Muscle layer of colon (tissue), 2 donors: ENCODE measurements around the gene FOXQ1.

Experiments
- H3K27ac ChIP-seq: one replicate; pipeline ENCODE4 v1.7.0; 2013; ENCODE audit warnings: low read depth, mild to moderate bottlenecking, low read length, moderate library complexity
- H3K27me3 ChIP-seq, 2 donors: one replicate each; pipeline ENCODE4 v1.7.0; 2013; ENCODE audit warnings: low read length in 2 of 2, mild to moderate bottlenecking in 2 of 2; ENCODE audit not compliant: insufficient read depth in 2 of 2, control insufficient read depth in 1 of 2
- H3K36me3 ChIP-seq: one replicate; pipeline ENCODE4 v1.7.0; 2013; ENCODE audit warnings: mild to moderate bottlenecking, low read length; ENCODE audit not compliant: insufficient read depth
- H3K4me1 ChIP-seq: one replicate; pipeline ENCODE4 v1.7.0; 2013; ENCODE audit warnings: mild to moderate bottlenecking, low read length; ENCODE audit not compliant: insufficient read depth
- H3K4me3 ChIP-seq, 2 donors: one replicate each; pipeline ENCODE4 v1.7.0; 2013; ENCODE audit warnings: low read length in 2 of 2, low read depth in 1 of 2, mild to moderate bottlenecking in 1 of 2, moderate library complexity in 1 of 2
- H3K9ac ChIP-seq: one replicate; pipeline ENCODE4 v1.7.0; 2013; ENCODE audit warnings: low read length
- H3K9me3 ChIP-seq: one replicate; pipeline ENCODE4 v1.7.0; 2013; ENCODE audit warnings: mild to moderate bottlenecking, low read length
- donor health status: abdominal sarcoma.
- donor health status: Adenocarcinoma of cecum.

The FOXQ1 gene

DNA sequence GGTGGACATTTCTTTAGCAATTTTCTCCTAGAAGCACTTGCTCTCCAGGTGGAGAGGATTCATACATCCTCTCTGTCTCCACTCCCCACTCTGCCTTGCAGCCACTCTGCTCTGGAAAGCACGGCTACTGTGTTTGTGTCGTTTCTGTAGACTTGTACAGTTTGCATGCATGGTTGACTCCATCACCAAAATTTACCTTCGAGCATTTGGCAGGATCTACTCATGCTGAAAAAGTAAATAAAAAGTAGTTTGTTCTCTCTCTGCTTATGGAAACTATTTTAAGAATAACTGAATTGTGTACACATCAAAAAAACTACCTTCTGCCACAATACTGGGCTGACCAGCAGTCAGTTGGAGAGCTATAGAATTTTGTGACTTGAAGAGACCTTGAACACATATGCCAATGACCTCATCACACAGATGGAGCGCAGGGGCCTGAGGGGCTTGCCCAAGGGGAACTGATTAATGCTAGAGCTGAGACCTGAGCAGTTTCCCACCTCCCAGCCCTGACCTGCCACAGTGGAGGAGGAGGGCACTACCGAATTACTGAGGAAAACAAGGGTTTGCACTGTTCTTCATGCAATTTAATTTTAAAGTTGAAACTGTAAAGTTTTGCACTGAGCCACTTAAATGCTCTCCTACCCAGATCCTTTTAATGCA, 33.7 kb upstream of the FOXQ1 start:
- Histone ChIP-seq H3K4me3 (no peak overlapping the region), H3K9ac (no peak overlapping the region)

DNA sequence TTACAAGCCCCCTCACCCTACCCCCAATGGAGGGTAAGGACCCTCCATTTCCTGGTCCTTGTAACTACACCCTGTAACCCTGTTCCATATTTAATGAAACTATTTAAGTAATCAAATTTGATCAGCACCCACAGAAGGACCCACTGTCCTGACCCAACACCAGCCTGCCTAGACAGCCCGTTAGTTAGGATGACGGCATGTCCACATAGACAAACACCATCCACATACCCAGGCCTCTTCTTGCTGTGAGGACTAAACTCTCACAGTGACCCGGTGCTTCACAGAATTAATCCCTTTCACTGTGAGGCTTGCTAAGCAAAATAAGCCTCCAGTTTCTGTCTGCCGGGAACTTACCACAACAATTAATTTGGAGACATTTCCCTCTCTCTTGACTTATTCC, 32.8 kb upstream of the FOXQ1 start:
- Histone ChIP-seq H3K4me1 (no peaks in the 10 kb centered on the region), H3K9ac (no peak overlapping the region), H3K36me3 (no peaks in the 10 kb centered on the region), H3K27ac (no peak overlapping the region), H3K4me3 (no peak overlapping the region), H3K9me3 (no peaks in the 10 kb centered on the region), H3K27me3 (no peaks in the 10 kb centered on the region)

More for the DNA sequence above, 33.7 kb upstream of the FOXQ1 start:
- H3K27me3 ChIP-seq = no peaks in the 10 kb centered on the region
- no peak overlapping the region for H3K27ac ChIP-seq
- H3K4me1 ChIP-seq = no peaks in the 10 kb centered on the region
- no peaks in the 10 kb centered on the region for H3K9me3 ChIP-seq
- no peaks in the 10 kb centered on the region for H3K36me3 ChIP-seq

DNA sequence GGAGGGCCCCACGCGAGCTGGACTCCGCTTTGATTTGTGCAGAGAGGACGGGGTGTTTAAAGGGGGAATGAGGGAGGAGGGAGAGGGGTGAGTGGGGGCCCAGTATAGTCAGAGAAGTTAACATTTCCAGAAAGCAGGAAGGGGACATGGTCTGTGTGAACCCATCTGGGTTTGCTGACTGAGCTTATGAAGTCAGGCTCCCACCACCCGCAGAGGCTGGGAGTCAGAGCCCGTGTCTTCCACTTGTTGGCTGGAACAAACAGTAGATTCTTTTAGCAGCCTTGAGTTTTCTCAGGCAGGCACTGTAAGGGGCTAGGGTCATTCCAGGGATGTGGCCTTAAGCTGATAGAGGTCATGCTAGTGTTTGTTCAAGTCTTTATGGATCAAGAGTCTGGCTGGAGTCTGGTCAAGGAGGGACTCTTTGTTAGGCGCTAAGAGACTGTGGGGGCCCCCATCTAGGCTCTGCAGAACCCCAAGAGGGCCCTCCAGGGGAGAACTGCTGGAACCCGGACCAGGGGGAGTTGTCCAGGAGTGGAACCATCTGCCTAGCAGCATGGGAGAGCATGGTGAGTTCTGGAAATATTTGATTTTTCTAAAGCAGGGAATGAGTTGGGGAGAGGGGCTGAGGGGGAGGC, 31.1 kb upstream of the FOXQ1 start:
- no peaks in the 10 kb centered on the region for H3K9me3 ChIP-seq
- H3K9ac ChIP-seq = no peak overlapping the region
- H3K36me3 ChIP-seq = no peaks in the 10 kb centered on the region
- no peak overlapping the region for H3K27ac ChIP-seq
- no peak overlapping the region for H3K4me3 ChIP-seq
- H3K27me3 ChIP-seq = no peaks in the 10 kb centered on the region
- no peaks in the 10 kb centered on the region for H3K4me1 ChIP-seq

DNA sequence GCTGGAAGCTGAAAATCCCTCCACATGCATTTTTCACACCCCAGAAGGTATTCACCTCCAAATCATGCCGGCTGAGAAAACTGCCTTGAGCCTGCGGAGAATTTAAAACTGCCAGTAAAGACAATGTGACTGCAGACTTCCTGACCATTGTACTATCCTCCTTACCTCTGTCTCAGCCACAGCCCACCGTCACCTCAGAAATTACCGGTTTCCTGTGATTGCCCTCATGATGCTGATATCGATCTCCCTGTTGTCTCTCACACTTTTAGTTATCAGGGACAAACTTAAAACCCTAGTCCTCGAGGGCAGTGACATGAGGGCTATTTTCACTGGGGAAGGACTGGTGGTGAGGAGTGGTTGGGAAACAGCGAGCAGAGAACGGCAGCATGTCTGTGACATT, 30.2 kb upstream of the FOXQ1 start:
- no peaks in the 10 kb centered on the region for H3K36me3 ChIP-seq
- H3K27ac ChIP-seq = no peak overlapping the region
- no peaks in the 10 kb centered on the region for H3K9me3 ChIP-seq
- H3K4me3 ChIP-seq = no peak overlapping the region
- H3K4me1 ChIP-seq = no peaks in the 10 kb centered on the region
- no peak overlapping the region for H3K9ac ChIP-seq
- H3K27me3 ChIP-seq = no peaks in the 10 kb centered on the region

GRCh38 chr6:1283501-1283900, 28.4 kb upstream of the FOXQ1 start:
- no peak overlapping the region for H3K4me3 ChIP-seq
- no peaks in the 10 kb centered on the region for H3K9me3 ChIP-seq
- no peaks in the 10 kb centered on the region for H3K27me3 ChIP-seq
- H3K4me1 ChIP-seq = no peaks in the 10 kb centered on the region
- no peaks in the 10 kb centered on the region for H3K36me3 ChIP-seq
- H3K27ac ChIP-seq = no peak overlapping the region
- H3K9ac ChIP-seq = no peak overlapping the region

GRCh38 chr6:1285556-1285955, 26.3 kb upstream of the FOXQ1 start:
- Histone ChIP-seq H3K9me3 (no peaks in the 10 kb centered on the region), H3K4me3 (no peak overlapping the region), H3K9ac (no peak overlapping the region), H3K36me3 (no peaks in the 10 kb centered on the region), H3K27me3 (no peaks in the 10 kb centered on the region), H3K4me1 (no peaks in the 10 kb centered on the region), H3K27ac (no peak overlapping the region)

DNA sequence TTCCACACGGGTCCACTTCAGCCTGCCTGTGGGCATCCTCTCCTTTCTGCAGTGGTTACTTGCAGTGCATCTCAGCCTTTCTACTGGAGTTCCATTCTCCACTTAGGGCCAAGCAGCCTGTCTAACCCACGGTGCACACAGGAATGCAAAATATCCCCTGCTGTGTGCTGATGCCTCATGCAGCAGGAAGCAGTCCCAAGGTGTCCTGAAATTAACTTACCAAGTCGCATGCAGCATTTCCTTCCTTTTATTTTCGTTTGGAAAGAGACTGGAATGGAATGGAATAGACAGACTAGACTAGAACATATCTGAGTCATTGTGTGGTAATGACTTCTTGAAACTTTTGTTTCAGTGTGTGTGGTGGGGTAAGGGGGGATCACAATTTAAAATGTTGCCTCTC, 25.9 kb upstream of the FOXQ1 start:
- H3K27me3 ChIP-seq = no peaks in the 10 kb centered on the region
- H3K9me3 ChIP-seq = no peaks in the 10 kb centered on the region
- no peaks in the 10 kb centered on the region for H3K36me3 ChIP-seq
- H3K9ac ChIP-seq = no peak overlapping the region
- H3K27ac ChIP-seq = no peak overlapping the region
- H3K4me1 ChIP-seq = no peaks in the 10 kb centered on the region
- H3K4me3 ChIP-seq = no peak overlapping the region

DNA sequence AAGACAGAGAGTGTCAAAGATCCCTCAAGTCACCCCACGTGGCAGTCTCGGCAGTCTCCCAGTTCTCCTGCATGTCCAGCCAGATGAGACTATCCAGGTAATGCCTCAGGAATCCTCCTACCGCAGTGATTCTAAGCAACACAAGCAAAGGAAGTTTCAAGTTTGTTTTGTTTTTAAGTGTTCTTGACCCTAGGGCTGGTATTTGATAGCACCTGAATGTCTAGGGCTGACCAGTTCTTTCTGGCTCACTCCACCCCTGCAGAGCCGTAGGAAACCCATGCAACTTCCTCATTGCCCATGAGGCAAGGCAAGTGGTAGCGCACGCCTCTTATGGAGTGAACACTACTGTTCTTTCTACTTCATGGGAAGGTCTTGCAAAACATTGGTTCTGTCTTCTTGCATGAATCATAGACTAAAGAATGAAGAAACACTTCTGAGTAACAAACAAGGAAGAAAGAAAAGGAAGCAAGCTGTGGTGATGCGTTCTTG, 24.8 kb upstream of the FOXQ1 start:
- Histone ChIP-seq H3K27ac (no peak overlapping the region), H3K4me3 (no peak overlapping the region), H3K9me3 (no peaks in the 10 kb centered on the region), H3K9ac (no peak overlapping the region), H3K4me1 (no peaks in the 10 kb centered on the region), H3K27me3 (no peaks in the 10 kb centered on the region), H3K36me3 (no peaks in the 10 kb centered on the region)

GRCh38 chr6:1290086-1290485, 21.8 kb upstream of the FOXQ1 start:
- no peaks in the 10 kb centered on the region for H3K9me3 ChIP-seq
- no peak overlapping the region for H3K27ac ChIP-seq
- no peak overlapping the region for H3K9ac ChIP-seq
- H3K4me3 ChIP-seq = no peak overlapping the region
- H3K36me3 ChIP-seq = no peaks in the 10 kb centered on the region
- H3K27me3 ChIP-seq = no peaks in the 10 kb centered on the region
- peaks cover under 1% of the 10 kb centered on the region for H3K4me1 ChIP-seq

DNA sequence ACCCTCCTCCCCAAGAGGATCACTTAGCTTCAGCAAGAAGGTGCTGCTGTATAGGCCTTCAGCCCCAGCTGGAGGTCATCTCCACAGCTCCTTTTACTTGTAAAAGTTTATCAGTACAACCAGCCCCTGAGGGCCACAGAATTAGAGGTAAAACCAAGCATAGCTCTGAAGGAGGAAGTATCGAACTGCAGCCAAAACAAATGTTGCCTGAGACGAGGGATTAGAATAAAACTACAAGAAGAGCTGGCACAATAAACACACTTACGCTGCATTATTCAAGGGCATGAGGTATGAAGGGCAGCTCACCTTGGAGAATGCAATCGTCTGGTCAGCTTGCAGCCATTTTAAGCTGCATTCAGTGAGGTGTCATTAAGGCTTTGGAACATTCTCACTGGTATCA, 21.1 kb upstream of the FOXQ1 start:
- no peaks in the 10 kb centered on the region for H3K27me3 ChIP-seq
- H3K9me3 ChIP-seq = no peaks in the 10 kb centered on the region
- no peak overlapping the region for H3K4me3 ChIP-seq
- H3K36me3 ChIP-seq = no peaks in the 10 kb centered on the region
- H3K9ac ChIP-seq = no peak overlapping the region
- H3K4me1 ChIP-seq = peaks cover 8% of the 10 kb centered on the region
- no peak overlapping the region for H3K27ac ChIP-seq

- no peak overlapping the region for H3K27ac ChIP-seq
- H3K27me3 ChIP-seq = no peaks in the 10 kb centered on the region
- H3K36me3 ChIP-seq = no peaks in the 10 kb centered on the region
- no peak overlapping the region for H3K9ac ChIP-seq
- no peak overlapping the region for H3K4me3 ChIP-seq
- H3K9me3 ChIP-seq = no peaks in the 10 kb centered on the region
- peaks cover 12% of the 10 kb centered on the region for H3K4me1 ChIP-seq
These were observed 20.5 kb upstream of the FOXQ1 start for GRCh38 chr6:1291381-1291780.

DNA sequence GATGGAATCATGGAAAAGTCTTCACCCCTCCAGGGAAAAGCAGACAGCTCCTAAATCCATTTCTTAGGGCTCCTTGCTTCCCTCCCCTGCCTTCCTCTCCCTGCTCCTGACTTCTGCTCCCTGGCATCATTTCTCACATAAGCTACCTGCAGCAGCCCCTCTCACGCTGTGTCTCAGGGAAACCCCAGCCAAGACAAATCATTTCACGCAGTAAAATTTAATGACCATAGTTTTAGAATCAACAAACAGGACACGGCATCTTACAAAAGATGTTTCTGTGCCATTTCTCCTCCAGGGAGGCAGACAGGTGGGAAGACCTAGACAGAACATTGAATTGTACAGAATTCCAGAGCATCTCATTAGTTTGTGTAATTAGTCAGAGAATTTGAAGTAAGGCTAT, 16.5 kb upstream of the FOXQ1 start:
- Histone ChIP-seq H3K4me1 (peaks cover 28% of the 10 kb centered on the region), H3K27ac (no peak overlapping the region), H3K9me3 (no peaks in the 10 kb centered on the region), H3K4me3 (no peak overlapping the region), H3K36me3 (no peaks in the 10 kb centered on the region), H3K9ac (no peak overlapping the region), H3K27me3 (no peaks in the 10 kb centered on the region)
